T-helper 22 cell (primary cell): ENCODE results near the gene PSMD1.
"Not testable (repeated sequence)": the region's sequence is repeated elsewhere in the genome, so short reads cannot be mapped to it uniquely, and the experiment has no call there.

Experiments used
- DNase-seq: peaks from one replicate; pipeline ENCODE4 v3.0.0-alpha.2; 2020; ENCODE audit warnings: low read depth

Gene PSMD1

DNA sequence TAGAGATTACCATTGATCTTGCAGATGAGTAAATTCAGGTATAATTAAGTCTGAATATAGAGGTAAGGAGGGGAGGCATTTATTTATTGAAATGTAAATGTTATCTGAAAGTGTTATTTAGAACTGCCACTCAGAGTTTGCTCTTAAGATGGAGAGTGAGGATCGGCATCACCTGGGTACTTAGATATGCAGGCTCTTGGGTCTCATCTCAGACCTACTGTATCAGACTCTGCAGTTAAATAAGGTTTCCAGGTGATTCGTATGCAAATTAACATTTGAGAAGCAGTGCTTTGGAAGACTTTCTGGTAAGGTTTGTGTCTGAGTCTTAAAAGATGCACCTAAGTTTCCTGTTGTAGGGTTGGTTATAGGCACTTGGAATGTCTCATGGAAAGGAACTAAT is 59.0 kb downstream of the PSMD1 start:
- no peak for DNase-seq

- DNase-seq = no peak
Measured at GRCh38 chr2:231117148-231117547, 60.5 kb downstream of the PSMD1 start.

DNA sequence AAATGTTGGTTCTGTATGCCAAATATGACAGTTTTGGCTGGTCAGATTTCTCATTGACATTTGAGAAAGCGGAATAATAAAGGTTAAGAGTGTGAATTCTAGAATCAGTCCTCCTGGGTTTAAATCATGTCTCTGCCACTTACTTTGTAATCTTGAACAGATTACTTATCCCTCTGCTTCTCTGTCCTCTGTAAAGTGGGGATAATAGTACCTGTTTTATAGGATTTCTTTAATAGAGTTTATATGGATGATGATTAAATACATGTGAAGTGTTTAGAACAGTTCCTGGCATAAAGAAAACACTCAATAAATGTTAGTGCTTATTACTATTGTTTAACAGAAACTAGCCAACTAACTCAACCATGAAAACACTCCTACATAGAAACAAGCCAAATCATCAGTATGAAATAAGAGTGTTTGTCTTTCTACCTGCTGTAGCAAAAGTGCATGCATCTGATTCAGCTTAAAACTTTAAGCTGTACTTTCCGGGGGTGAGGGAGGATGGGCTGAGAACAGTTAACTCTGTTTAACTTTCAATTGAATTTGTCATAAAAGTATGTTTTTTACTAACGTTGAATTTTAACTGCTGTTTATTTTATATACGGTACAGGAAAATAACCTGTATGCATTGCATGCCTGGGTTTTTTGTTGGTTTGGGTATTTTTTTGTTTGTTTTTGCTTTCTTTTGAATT is 61.4 kb downstream of the PSMD1 start:
- no peak for DNase-seq

DNA sequence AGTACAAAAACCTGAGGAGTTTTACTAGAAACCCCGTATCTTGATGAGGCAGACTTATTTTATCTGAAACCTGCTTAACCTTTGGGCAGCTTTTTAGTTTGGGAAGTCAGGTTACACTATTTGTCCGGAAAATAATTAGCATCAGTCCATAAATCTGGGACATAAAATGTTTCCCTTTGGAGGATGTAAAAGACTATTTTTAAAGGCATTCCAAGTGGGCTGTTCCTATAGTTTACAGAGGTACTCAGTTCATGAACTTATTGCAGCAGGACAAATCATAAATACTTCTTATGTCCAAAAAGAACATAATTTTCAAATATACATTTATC is 61.9 kb downstream of the PSMD1 start:
- no peak for DNase-seq

DNA sequence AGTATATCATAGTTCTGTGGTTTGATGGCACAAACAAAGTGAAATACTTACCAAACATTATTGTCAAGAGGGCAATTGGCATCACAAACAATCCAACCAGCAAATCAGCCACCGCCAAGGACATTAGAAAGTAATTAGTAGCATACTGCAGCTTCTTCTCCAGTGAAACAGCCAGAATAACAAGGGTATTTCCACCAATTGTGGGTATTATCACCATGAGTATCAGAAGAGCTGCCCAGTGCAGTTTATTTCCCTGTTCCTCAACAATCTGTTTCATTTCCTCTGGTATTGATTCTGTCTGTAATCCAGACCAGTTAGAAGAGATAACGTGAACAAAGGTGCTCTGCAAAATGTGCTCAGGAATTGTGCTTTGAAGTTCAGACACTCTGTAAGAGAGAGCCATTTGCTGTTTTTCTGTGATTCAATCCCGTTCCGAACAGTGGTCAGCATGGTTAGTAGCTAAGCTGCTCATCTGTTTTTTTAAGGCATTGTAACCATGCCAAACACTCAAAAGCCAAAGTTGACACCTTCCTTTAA is 66.8 kb downstream of the PSMD1 start:
- no peak for DNase-seq

DNA sequence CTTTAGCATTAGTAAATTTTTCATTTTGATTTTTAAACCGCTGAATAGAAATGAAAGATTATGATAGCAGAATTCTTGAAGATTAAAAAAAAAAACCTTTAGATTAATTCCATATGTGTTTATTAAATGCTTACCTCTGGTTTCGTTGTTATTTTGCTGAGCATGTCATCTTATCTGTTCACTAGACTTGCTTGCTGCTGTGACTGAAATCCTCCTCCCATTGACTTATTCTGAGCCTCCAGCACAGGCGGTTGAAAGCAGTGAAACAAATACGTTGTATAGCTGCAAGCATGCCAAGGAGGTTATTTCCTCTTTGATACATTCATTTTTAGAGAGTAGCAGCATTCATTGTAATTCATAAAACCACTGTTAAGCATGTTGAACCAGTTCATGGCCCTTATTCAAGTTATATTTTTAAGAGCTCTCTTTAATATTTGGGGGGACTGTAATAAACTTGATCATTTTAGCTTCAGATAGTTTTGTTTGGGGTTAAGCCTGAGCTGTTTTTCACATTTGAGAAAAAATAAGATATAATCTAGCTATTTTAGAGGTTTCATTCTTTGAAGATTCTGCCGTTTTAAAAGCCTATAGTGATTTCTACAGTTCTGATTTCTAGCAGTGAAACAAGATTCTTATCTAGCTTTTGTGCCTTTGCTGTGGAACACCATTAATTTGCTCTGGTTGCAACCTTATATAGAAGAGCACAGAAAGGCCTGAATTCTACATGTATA is 68.3 kb downstream of the PSMD1 start, which contains the start of gene HTR2B:
TSS of gene HTR2B (minus strand) at position 205 of the 731 bp plus-strand sequence. CDS start 1,278 bp downstream, outside the sequence.
- DNase-seq = no peak

DNA sequence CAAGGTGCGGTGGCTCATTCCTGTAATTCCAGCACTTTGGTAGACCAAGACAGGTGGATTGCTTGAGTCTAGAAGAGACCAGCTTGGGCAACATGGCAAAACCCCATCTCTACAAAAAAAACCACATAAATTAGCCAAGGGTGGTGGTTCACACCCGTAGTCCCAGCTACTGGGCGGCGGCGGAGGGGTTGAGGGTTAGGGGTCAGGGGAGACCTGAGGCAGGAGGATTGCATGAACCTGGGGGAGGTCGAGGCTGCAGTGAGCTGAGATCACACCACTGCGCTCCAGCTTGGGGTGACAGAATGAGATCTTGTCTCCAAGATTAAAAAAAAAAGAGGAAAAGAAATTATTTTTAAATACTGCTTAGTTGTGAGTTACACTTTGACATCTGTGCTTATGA is 69.5 kb downstream of the PSMD1 start:
- DNase-seq = no peak

GRCh38 chr2:231127480-231127879 is 70.8 kb downstream of the PSMD1 start:
- no peak for DNase-seq

GRCh38 chr2:231127936-231128335 is 71.3 kb downstream of the PSMD1 start:
- DNase-seq = no peak

GRCh38 chr2:231128541-231128940 is 71.9 kb downstream of the PSMD1 start:
- DNase-seq = no peak

- DNase-seq = no peak
Measured at GRCh38 chr2:231129216-231129615, 72.5 kb downstream of the PSMD1 start.

DNA sequence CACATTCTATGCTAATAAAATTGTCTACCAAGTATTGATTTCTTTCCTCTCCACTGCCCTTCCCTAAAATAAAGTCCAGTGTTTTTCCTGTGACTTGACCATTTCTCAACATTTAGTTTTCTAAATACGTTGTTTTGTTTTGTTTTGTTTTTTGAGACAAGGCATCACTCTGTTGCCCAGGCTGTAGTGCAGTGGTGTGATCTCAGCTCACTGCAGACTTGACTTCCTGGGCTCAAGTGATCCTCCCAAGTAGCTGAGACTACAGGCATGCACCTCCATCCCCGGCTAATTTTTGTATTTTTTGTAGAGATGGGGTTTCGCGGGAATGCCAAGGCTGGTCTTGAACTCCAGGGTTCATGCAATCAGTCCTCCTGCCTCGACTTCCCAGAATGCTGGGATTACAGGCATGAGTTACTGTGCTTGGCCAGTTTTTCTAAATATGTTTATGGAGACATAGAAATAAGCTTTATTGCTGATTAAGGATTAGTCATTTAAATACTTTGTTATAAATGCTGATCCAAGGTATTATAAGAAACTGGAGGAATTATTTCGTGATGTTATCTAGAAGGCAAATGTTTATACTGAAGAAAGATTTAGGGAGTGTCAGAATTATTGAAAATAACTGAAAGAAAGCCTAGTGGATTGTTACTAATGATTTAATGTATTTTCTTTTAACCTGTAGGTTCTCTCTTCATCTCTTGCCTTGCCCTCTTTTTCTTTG is 73.8 kb downstream of the PSMD1 start:
- no peak for DNase-seq

- no peak for DNase-seq
Measured at GRCh38 chr2:231132129-231132528, 75.5 kb downstream of the PSMD1 start.

GRCh38 chr2:231133365-231134099 is 76.9 kb downstream of the PSMD1 start:
- no peak for DNase-seq

GRCh38 chr2:231134910-231135655 is 78.4 kb downstream of the PSMD1 start:
- DNase-seq = no peak

GRCh38 chr2:231138699-231139098 is 82.0 kb downstream of the PSMD1 start:
- no peak for DNase-seq

DNA sequence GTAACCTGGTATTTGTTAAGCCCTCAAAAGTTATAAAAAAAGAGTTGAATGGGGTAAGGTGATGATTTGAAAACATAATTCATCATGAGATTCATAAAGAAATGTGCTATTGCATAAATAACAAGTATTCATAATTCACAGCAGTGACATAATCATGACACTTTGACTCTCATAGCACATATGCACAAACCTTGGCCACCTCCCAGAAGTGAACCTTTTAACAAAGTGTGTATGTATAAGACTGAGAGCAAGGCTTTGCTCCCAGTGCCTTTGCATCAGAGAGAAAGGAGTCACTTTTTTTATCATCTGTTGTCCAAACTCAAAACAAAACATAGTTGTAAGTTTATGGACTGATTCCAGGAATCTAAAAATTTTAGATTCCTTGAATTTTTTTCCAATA is 83.1 kb downstream of the PSMD1 start:
- DNase-seq = no peak

GRCh38 chr2:231140808-231141207 is 84.1 kb downstream of the PSMD1 start:
- DNase-seq = not testable (repeated sequence)

DNA sequence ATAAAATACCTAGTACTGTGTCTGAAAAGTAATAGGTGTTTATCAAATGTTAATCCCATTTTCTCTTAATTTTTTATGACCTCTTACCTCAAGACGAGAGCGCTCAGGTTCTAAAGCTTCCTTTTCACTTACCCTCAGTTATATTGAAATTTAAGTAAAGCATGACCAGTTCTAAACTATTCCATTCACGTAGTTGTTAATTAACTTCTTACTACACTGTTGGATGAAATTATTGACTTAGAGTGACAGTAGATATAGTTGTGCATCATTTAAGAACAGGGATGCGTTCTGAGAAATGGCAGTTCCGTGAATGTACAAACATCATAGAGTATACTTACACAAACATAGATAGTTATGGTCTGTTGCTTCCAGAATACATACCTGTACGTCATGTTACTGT is 88.2 kb downstream of the PSMD1 start:
- DNase-seq = no peak

DNA sequence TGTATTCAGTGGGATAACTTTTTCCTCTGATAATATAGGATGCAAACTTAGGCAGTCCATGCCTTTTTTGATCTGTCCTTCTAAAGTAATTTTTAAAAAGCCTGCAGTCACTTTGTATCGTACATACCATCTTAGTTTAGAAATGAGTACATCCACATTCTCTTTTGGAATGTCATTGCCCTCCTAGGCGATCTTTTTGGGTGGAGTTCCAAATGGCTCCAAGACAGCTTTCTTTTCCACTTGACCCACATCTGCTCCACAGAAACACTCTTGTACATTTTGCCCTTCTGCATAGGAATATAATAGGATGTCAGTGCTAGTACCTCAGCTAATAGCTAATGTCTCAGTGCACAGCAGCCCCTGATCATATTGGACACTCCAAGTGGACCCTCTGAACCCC is 90.0 kb downstream of the PSMD1 start:
- DNase-seq = no peak

GRCh38 chr2:231152800-231153557 is 96.3 kb downstream of the PSMD1 start:
- no peak for DNase-seq
